Measurements from ENCODE around the gene RAB20. TPM values are rescaled to one million over a fixed set of nuclear protein-coding genes. Genes with fewer than 3 reads are reported as not detected.

Gene RAB20
- total and polyA plus RNA-seq, 9 of the 15 experiments (the other 6 are each of a cell fraction or from before 2014, with no cell fraction given), result 0.62 to 9.2 (median 5.4) TPM

DNA sequence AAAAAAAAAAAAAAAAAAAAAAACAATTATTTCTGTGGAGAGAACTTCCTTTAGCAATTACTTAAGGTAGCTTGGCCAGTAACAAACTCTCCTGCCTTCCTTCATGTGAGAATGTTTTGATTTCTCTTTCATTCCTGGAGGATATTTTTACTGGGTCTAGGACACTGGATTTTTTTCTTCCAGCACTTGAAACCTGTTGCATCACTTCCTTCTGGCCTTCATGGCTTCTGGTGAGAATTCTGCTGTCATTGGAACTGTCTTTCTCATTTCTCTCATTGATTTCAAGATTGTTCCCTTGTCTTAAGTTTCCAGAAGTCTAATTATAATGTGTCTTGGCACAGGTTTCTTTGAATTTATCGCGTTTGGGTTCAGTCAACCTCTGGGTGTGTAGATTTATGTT is 19.3 kb upstream of the RAB20 start:
- no peaks in the 10 kb centered on the region for H3K27me3 ChIP-seq (ENCODE audit: control insufficient read depth in 2 of 2, insufficient read depth in 2 of 2, low read length in 2 of 2)
- no peak for FAIRE-seq
- TF ChIP-seq ARID2 (IDR thresholded peaks at IDR 0.05) (no peak), GATAD2B (IDR thresholded peaks at IDR 0.05; ENCODE audit: borderline replicate concordance) (no peak), NBN (IDR thresholded peaks at IDR 0.05; ENCODE audit: low read depth) (no peak), ATF3 (IDR thresholded peaks at IDR 0.05) (peak; percentile 61), ATF3 (CRISPR knock-in tag; conservative IDR thresholded peaks at IDR 0.05) (no peak), JUND (IDR thresholded peaks at IDR 0.05; ENCODE audit: borderline replicate concordance, low read depth, low read length) (0 out of 2 replicates have a peak, but pooled peaks have one; percentile 5), JUND (tag; IDR thresholded peaks at IDR 0.05; ENCODE audit: borderline replicate concordance, low read depth, low read length) (no peak), L3MBTL2 (IDR thresholded peaks at IDR 0.05) (no peak), CEBPB (tag; IDR thresholded peaks at IDR 0.05) (0 out of 2 replicates have a peak, but pooled peaks have one; percentile 6), BACH1 (tag; IDR thresholded peaks at IDR 0.05) (no peak), GABPA (tag; conservative IDR thresholded peaks at IDR 0.05; ENCODE audit: low read depth) (0 out of 2 replicates have a peak, but pooled peaks have one; percentile 43), TRIM24 (IDR thresholded peaks at IDR 0.05) (peak in 1 of 2 experiments; percentile 26; a peak in 1 of 4 replicates), CEBPG (CRISPR knock-in tag; IDR thresholded peaks at IDR 0.05) (peak; percentile 56; the same call in 1 of the 2 replicates), CEBPG (tag; conservative IDR thresholded peaks at IDR 0.05 in 1 of 2, IDR thresholded peaks at IDR 0.05 in 1 of 2) (peak in 1 of 2 experiments; percentile 84; a peak in 2 of 4 replicates), ZNF184 (CRISPR knock-in tag; IDR thresholded peaks at IDR 0.05) (no peak)
- TF ChIP-seq, protein P1, sequence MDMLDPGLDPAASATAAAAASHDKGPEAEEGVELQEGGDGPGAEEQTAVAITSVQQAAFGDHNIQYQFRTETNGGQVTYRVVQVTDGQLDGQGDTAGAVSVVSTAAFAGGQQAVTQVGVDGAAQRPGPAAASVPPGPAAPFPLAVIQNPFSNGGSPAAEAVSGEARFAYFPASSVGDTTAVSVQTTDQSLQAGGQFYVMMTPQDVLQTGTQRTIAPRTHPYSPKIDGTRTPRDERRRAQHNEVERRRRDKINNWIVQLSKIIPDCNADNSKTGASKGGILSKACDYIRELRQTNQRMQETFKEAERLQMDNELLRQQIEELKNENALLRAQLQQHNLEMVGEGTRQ (CRISPR knock-in tag; IDR thresholded peaks at IDR 0.05), result no peak
- TF ChIP-seq, protein P2, sequence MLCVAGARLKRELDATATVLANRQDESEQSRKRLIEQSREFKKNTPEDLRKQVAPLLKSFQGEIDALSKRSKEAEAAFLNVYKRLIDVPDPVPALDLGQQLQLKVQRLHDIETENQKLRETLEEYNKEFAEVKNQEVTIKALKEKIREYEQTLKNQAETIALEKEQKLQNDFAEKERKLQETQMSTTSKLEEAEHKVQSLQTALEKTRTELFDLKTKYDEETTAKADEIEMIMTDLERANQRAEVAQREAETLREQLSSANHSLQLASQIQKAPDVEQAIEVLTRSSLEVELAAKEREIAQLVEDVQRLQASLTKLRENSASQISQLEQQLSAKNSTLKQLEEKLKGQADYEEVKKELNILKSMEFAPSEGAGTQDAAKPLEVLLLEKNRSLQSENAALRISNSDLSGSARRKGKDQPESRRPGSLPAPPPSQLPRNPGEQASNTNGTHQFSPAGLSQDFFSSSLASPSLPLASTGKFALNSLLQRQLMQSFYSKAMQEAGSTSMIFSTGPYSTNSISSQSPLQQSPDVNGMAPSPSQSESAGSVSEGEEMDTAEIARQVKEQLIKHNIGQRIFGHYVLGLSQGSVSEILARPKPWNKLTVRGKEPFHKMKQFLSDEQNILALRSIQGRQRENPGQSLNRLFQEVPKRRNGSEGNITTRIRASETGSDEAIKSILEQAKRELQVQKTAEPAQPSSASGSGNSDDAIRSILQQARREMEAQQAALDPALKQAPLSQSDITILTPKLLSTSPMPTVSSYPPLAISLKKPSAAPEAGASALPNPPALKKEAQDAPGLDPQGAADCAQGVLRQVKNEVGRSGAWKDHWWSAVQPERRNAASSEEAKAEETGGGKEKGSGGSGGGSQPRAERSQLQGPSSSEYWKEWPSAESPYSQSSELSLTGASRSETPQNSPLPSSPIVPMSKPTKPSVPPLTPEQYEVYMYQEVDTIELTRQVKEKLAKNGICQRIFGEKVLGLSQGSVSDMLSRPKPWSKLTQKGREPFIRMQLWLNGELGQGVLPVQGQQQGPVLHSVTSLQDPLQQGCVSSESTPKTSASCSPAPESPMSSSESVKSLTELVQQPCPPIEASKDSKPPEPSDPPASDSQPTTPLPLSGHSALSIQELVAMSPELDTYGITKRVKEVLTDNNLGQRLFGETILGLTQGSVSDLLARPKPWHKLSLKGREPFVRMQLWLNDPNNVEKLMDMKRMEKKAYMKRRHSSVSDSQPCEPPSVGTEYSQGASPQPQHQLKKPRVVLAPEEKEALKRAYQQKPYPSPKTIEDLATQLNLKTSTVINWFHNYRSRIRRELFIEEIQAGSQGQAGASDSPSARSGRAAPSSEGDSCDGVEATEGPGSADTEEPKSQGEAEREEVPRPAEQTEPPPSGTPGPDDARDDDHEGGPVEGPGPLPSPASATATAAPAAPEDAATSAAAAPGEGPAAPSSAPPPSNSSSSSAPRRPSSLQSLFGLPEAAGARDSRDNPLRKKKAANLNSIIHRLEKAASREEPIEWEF (CRISPR knock-in tag; IDR thresholded peaks at IDR 0.05), result no peak
- no peaks in the 10 kb centered on the region for H3K36me3 ChIP-seq (ENCODE audit: control insufficient read depth, insufficient read depth, low read length)
- H3K4me1 ChIP-seq (replicated peaks in 1 of 2; ENCODE audit: control insufficient read depth in 2 of 2, insufficient read depth in 2 of 2, low read length in 2 of 2), result peaks cover 3 to 7% of the 10 kb centered on the region in 2 experiments; a peak in 4 of 5 replicates
- peak; percentile 19; the same call in 1 of the 3 replicates for ATAC-seq
- H2AFZ ChIP-seq (ENCODE audit: low read depth, low read length), result peak overlapping the region; percentile 63
- ChIA-PET POLR2A (no interaction called here), CTCF (ENCODE audit: low intra/inter-chr PET ratio) (no interaction called here)
- H3K9me3 ChIP-seq (replicated peaks; ENCODE audit: control insufficient read depth, insufficient read depth, low read depth, low read length), result no peaks in the 10 kb centered on the region
- H4K20me1 ChIP-seq (replicated peaks; ENCODE audit: control insufficient read depth, insufficient read depth, low read length), result no peaks in the 10 kb centered on the region
- H3K9ac ChIP-seq (ENCODE audit: insufficient read depth in 1 of 2, low read depth in 2 of 2, low read length in 2 of 2), result no peak overlapping the region
- in situ Hi-C loops (cut with MboI) (no loop called here), intact Hi-C loops (cut with micrococcal nuclease) (no loop called here)
- no peaks in the 10 kb centered on the region for H3K79me2 ChIP-seq (ENCODE audit: control insufficient read depth, insufficient read depth, low read length)
- 19% methylated on average over 2 of the region's 2 CpGs for WGBS (ENCODE audit: insufficient coverage, low coverage, missing lambda C conversion rate)
- H3K4me3 ChIP-seq, result no peak overlapping the region
- no peak for DNase-seq (ENCODE audit: extremely low read depth in 1 of 4, low spot score in 3 of 4)
- H3K27ac ChIP-seq (ENCODE audit: extremely low read depth, low read depth, low read length), result no peak overlapping the region
- no peaks in the 10 kb centered on the region for H3K9me1 ChIP-seq (ENCODE audit: control insufficient read depth, insufficient read depth, low read length)
- no peak overlapping the region for H3K4me2 ChIP-seq (ENCODE audit: insufficient read depth, low read length)
- BruUV-seq (replicated peaks), result no TSS peak
